ENCODE results near the gene LAMB1. TPM values are rescaled to one million over a fixed set of nuclear protein-coding genes. Genes with fewer than 3 reads are reported as not detected.

Gene LAMB1
- polyA plus RNA-seq, 1 experiment = 204 TPM

GRCh38 chr7:107938456-107939250 is 64.3 kb downstream of the LAMB1 start:
- Histone ChIP-seq H3K36me3 (ENCODE audit: control insufficient read depth, insufficient read depth, low read length) (peaks cover 3% of the 10 kb centered on the region; the same call in 1 of the 2 replicates), H3K4me3 (ENCODE audit: low read depth, low read length) (no peak overlapping the region), H3K27me3 (ENCODE audit: control insufficient read depth, insufficient read depth, low read length) (no peaks in the 10 kb centered on the region)
- ChIA-PET CTCF (no interaction called here), POLR2A (interaction anchor here (0.8 kb wide), 1 partner anchor 16 kb away, joined by 4 read pairs; no protein-coding TSS in a partner anchor)
- DNase-seq (ENCODE audit: low read depth) = no peak
- TF ChIP-seq, protein P1, sequence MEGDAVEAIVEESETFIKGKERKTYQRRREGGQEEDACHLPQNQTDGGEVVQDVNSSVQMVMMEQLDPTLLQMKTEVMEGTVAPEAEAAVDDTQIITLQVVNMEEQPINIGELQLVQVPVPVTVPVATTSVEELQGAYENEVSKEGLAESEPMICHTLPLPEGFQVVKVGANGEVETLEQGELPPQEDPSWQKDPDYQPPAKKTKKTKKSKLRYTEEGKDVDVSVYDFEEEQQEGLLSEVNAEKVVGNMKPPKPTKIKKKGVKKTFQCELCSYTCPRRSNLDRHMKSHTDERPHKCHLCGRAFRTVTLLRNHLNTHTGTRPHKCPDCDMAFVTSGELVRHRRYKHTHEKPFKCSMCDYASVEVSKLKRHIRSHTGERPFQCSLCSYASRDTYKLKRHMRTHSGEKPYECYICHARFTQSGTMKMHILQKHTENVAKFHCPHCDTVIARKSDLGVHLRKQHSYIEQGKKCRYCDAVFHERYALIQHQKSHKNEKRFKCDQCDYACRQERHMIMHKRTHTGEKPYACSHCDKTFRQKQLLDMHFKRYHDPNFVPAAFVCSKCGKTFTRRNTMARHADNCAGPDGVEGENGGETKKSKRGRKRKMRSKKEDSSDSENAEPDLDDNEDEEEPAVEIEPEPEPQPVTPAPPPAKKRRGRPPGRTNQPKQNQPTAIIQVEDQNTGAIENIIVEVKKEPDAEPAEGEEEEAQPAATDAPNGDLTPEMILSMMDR (IDR thresholded peaks at IDR 0.05; ENCODE audit: insufficient read depth, low read depth, low read length) = no peak

DNA sequence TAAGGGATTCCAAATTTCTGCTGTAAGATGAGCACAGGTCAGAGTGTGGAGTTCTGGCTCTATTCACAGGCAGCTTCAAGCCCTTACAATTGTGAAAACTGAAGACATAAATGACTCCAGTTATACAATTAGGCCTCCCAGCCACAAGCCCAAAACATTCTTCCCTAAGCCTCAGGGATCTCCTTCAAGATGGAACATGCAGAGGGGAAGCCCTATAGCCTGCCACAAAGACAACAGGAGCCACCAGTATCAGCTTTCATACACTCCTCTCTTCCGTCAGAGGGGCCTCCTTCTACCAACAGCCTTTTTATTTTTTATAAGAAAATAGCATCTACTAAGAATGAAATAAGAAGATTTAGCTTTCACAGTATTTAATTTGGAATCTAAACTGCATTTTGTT is 65.4 kb downstream of the LAMB1 start:
- DNase-seq (ENCODE audit: low read depth) = no peak
- no peaks in the 10 kb centered on the region for H3K27me3 ChIP-seq (ENCODE audit: control insufficient read depth, insufficient read depth, low read length)
- TF ChIP-seq, protein P1 (IDR thresholded peaks at IDR 0.05; ENCODE audit: insufficient read depth, low read depth, low read length) = no peak
- ChIA-PET POLR2A (interaction anchor here (0.6 kb wide), 1 partner anchor 58 kb away, joined by 3 read pairs; no protein-coding TSS in a partner anchor), CTCF (no interaction called here)
- H3K36me3 ChIP-seq (ENCODE audit: control insufficient read depth, insufficient read depth, low read length) = peaks cover 5% of the 10 kb centered on the region; the same call in 1 of the 2 replicates
- H3K4me3 ChIP-seq (ENCODE audit: low read depth, low read length) = no peak overlapping the region

DNA sequence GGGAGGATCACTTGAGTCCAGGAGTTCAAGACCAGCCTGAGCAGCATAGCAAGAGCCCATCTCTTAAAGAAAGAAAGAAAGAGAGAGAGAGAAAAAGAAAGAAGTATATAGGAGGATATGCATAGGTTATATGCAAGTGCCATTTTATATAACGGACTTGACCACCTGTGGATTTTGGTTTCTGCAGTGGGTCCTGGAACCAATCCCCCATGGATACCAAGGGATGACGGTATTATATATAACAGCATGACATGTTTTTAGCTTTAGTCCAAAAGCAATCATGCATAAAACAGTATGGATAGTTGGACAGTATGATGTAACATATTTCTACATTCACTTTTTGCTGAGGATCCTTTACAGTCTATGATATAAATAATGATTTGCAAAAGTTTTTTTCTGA is 66.6 kb downstream of the LAMB1 start:
- Histone ChIP-seq H3K27me3 (ENCODE audit: control insufficient read depth, insufficient read depth, low read length) (no peaks in the 10 kb centered on the region), H3K4me3 (ENCODE audit: low read depth, low read length) (no peak overlapping the region), H3K36me3 (ENCODE audit: control insufficient read depth, insufficient read depth, low read length) (peaks cover 8% of the 10 kb centered on the region; the same call in 1 of the 2 replicates)
- DNase-seq (ENCODE audit: low read depth) = no peak
- POLR2A ChIA-PET = no interaction called here
- CTCF ChIA-PET = interaction anchor here (0.5 to 1.3 kb wide), 3 partner anchors 9 to 151 kb away, joined by 3 to 4 read pairs (median 3); no protein-coding TSS in a partner anchor
- TF ChIP-seq, protein P1 (IDR thresholded peaks at IDR 0.05; ENCODE audit: insufficient read depth, low read depth, low read length) = no peak

- TF ChIP-seq, protein P1 (IDR thresholded peaks at IDR 0.05; ENCODE audit: insufficient read depth, low read depth, low read length) = no peak
- H3K27me3 ChIP-seq (ENCODE audit: control insufficient read depth, insufficient read depth, low read length) = no peaks in the 10 kb centered on the region
- CTCF ChIA-PET = interaction anchor here (1.0 to 1.3 kb wide), 2 partner anchors 13 to 50 kb away, joined by 3 to 4 read pairs; no protein-coding TSS in a partner anchor
- POLR2A ChIA-PET = interaction anchor here (0.5 kb wide), 1 partner anchor 56 kb away, joined by 3 read pairs; no protein-coding TSS in a partner anchor
- H3K4me3 ChIP-seq (ENCODE audit: low read depth, low read length) = no peak overlapping the region
- H3K36me3 ChIP-seq (ENCODE audit: control insufficient read depth, insufficient read depth, low read length) = peaks cover 7% of the 10 kb centered on the region; the same call in 1 of the 2 replicates
- no peak for DNase-seq (ENCODE audit: low read depth)
Measured at GRCh38 chr7:107934991-107935770, 67.8 kb downstream of the LAMB1 start.

All from BJ (cell line).